Epithelial cell of proximal tubule (primary cell): ENCODE data around the gene SPATS2L. TPM values are rescaled to one million over a fixed set of nuclear protein-coding genes. Genes with fewer than 3 reads are reported as not detected.

Source experiments
- DNase-seq: peaks from one replicate; pipeline ENCODE4 v3.0.0-alpha.2; 2011; ENCODE audit warnings: low read depth
- H3K4me3 ChIP-seq: 2 replicates; pipeline ENCODE4 v1.5.1; 2011; ENCODE audit warnings: low read depth, mild to moderate bottlenecking, low read length
- CTCF ChIP-seq: conservative IDR thresholded peaks from 2 replicates; pipeline ENCODE4 v1.5.1; 2012; ENCODE audit warnings: low read depth, mild to moderate bottlenecking, low read length
- total RNA-seq: library from RNA; depleted of rRNA; stranded (reverse); fragments of >200 nt; gene quantifications from 2 replicates; pipeline ENCODE4 v1.2.3, GENCODE V29; 2015

Gene SPATS2L
- total RNA-seq, 1 donor from 2014 or later = 93.9 TPM

- no peak for TF ChIP-seq CTCF
- no peak overlapping the region for H3K4me3 ChIP-seq
- DNase-seq = no peak
These were observed 78.7 kb downstream of the SPATS2L start for GRCh38 chr2:200385063-200385635.

GRCh38 chr2:200393191-200393590 lies 86.7 kb downstream of the SPATS2L start:
- no peak overlapping the region for H3K4me3 ChIP-seq
- DNase-seq = no peak
- TF ChIP-seq CTCF = no peak

GRCh38 chr2:200394045-200394444 lies 87.6 kb downstream of the SPATS2L start:
- no peak for TF ChIP-seq CTCF
- DNase-seq = no peak

GRCh38 chr2:200396781-200397242 lies 90.3 kb downstream of the SPATS2L start:
- TF ChIP-seq CTCF = no peak
- DNase-seq = peak; percentile 92

More at GRCh38 chr2:200394045-200394444, 87.6 kb downstream of the SPATS2L start:
- H3K4me3 ChIP-seq = no peak overlapping the region

GRCh38 chr2:200397785-200398184 lies 91.3 kb downstream of the SPATS2L start:
- no peak overlapping the region for H3K4me3 ChIP-seq
- TF ChIP-seq CTCF = no peak
- no peak for DNase-seq

More at GRCh38 chr2:200396781-200397242, 90.3 kb downstream of the SPATS2L start:
- H3K4me3 ChIP-seq = peak overlapping the region; percentile 24

GRCh38 chr2:200399046-200399445 lies 92.6 kb downstream of the SPATS2L start:
- peak; percentile 90 for DNase-seq

More at GRCh38 chr2:200399046-200399445, 92.6 kb downstream of the SPATS2L start:
- no peak overlapping the region for H3K4me3 ChIP-seq
- TF ChIP-seq CTCF = no peak
